Activated CD4-positive, alpha-beta T cell treated with anti-CD3 and anti-CD28 coated beads, Interleukin-2, amount 50 U/mL, for 24 hours (primary cell): ENCODE measurements around the gene CSPG5.

Source experiments
- DNase-seq, 2 donors: peaks; one replicate each; pipeline ENCODE4 v3.0.0-alpha.2; 2020; ENCODE audit warnings: low read depth in 1 of 2, low spot score in 1 of 2

CSPG5 gene

GRCh38 chr3:47578691-47579632 is at the start of gene CSPG5:
CSPG5 (minus strand) TSS chr3:47578865; CDS start chr3:47578693, 172 bp downstream.
- DNase-seq, result no peak

GRCh38 chr3:47628426-47628825 is 49.8 kb upstream of the CSPG5 start:
- no peak for DNase-seq

GRCh38 chr3:47622671-47623461 is 44.2 kb upstream of the CSPG5 start:
- DNase-seq, result no peak

GRCh38 chr3:47617086-47618010 is 38.7 kb upstream of the CSPG5 start:
- DNase-seq, result no peak

- DNase-seq, result no peak
Observed at GRCh38 chr3:47614788-47615187, 36.1 kb upstream of the CSPG5 start.

- DNase-seq, result no peak
Observed at GRCh38 chr3:47613722-47614121, 35.1 kb upstream of the CSPG5 start.

GRCh38 chr3:47612879-47613278 is 34.2 kb upstream of the CSPG5 start:
- DNase-seq, result no peak

GRCh38 chr3:47612178-47612577 is 33.5 kb upstream of the CSPG5 start:
- no peak for DNase-seq

GRCh38 chr3:47611576-47611975 is 32.9 kb upstream of the CSPG5 start:
- DNase-seq, result no peak

GRCh38 chr3:47610583-47610982 is 31.9 kb upstream of the CSPG5 start:
- no peak for DNase-seq

- DNase-seq, result no peak
Observed at GRCh38 chr3:47607335-47607734, 28.7 kb upstream of the CSPG5 start.

- no peak for DNase-seq
Observed at GRCh38 chr3:47606165-47606564, 27.5 kb upstream of the CSPG5 start.

GRCh38 chr3:47605652-47606051 is 27.0 kb upstream of the CSPG5 start:
- no peak for DNase-seq

GRCh38 chr3:47604145-47604544 is 25.5 kb upstream of the CSPG5 start:
- DNase-seq, result no peak

GRCh38 chr3:47603332-47603731 is 24.7 kb upstream of the CSPG5 start:
- DNase-seq, result no peak

GRCh38 chr3:47601281-47601680 is 22.6 kb upstream of the CSPG5 start:
- no peak for DNase-seq

- DNase-seq, result no peak
Observed at GRCh38 chr3:47594792-47595191, 16.1 kb upstream of the CSPG5 start.

GRCh38 chr3:47592066-47592795 is 13.6 kb upstream of the CSPG5 start:
- no peak for DNase-seq

- DNase-seq, result no peak
Observed at GRCh38 chr3:47590216-47590615, 11.6 kb upstream of the CSPG5 start.

GRCh38 chr3:47588587-47588986 is 9.9 kb upstream of the CSPG5 start:
- no peak for DNase-seq
